ENCODE results near the gene NXPE3.
"Not testable (repeated sequence)": the region's sequence is repeated elsewhere in the genome, so short reads cannot be mapped to it uniquely, and the experiment has no call there.

Gene NXPE3

DNA sequence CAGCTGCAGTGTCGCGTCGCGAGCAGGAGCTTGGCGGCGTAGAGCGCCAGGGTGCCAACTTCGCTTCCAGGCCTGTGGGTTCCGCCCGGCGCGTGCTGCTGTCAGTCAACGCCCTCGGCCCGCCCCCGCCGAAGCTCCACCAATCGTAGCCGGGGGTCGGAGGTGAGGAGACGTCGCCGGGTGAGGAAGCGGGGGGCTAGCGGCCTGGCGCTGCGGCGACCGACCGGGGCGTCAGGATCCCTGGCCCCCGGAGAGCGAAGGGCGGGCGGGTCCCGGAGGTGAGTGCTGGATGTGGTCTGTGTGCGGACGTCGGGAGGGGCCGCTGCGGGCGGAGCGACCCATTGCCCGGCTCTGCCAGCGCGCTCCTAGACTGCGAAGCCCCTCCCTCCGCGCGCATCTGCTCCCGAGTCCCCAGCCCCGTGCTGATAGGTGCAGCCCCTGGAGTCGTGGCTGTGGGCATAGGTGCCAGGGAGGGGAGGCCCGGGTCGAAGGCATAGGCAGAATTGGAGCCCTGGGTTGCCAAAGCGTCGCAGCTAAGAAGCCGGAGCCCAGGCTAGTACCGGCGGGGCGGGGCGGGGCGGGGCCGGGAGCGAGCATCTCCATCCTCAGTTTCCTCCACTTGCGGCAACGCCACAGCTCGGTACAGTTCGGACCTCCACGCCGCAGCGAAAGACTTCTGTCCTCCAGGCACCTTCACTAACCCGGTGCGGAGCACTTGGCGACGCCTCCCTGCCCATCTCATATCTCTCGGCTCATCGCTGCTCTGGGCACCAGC is at the start of gene NXPE3:
Gene NXPE3 (plus strand): TSS at position 165 of the 775 bp plus-strand sequence. CDS start 6,386 bp downstream, outside the sequence.
- Mint-ChIP-seq H3K27me3 (no peaks in the 10 kb centered on the region), H3K36me3 (no peaks in the 10 kb centered on the region), H3K4me3 (peak within 1 kb of the TSS; percentile 97), H3K4me1 (ENCODE audit: low read depth) (peaks cover 58% of the 10 kb centered on the region), H3K9me3 (ENCODE audit: low read depth) (no peaks in the 10 kb centered on the region), H3K27ac (peak within 1 kb of the TSS; percentile 98)

DNA sequence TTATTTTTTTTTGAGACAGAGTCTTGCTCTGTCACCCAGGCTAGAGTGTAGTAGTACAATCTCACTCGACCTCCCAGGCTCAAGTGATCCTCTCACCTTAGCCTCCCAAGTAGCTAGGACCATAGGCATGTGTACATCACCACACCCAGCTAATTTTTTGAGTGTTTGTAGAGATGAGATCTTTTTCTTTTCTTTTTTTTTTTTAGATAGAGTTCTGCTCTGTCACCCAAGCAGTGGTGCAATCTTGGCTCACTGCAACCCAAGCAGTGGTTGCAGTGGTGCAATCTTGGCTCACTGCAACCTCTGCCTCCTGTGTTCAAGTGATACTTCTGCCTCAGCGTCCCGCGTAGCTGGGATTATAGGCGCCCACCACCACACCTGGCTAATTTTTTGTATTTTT is 49.4 kb upstream of the NXPE3 start:
- Mint-ChIP-seq H3K27me3 (no peaks in the 10 kb centered on the region), H3K4me1 (ENCODE audit: low read depth) (peaks cover 11% of the 10 kb centered on the region), H3K36me3 (peaks cover 16% of the 10 kb centered on the region), H3K27ac (no peak overlapping the region), H3K4me3 (no peak overlapping the region), H3K9me3 (ENCODE audit: low read depth) (no peaks in the 10 kb centered on the region)

DNA sequence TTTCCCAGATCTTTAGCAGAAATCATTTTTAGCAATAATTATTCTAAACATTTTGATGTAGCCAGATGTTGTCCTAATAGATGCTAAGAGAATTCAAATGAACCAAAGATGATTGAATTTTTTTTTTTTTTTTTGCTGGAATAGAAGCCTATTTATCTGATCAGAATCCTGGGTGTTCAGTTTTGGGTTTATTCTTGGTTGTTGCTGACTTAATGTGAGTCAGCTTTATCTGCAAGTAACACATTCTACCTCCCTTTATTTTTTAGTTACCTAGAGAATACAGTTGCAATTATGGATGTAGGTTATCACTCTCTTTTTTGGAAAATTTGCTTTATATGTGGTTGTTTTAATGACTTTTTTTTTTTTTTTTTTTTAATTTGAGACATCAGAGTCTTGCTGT is 48.2 kb upstream of the NXPE3 start:
- no peaks in the 10 kb centered on the region for H3K27me3 Mint-ChIP-seq
- H3K4me3 Mint-ChIP-seq = no peak overlapping the region
- H3K9me3 Mint-ChIP-seq (ENCODE audit: low read depth) = no peaks in the 10 kb centered on the region
- H3K27ac Mint-ChIP-seq = no peak overlapping the region
- peaks cover 21% of the 10 kb centered on the region for H3K36me3 Mint-ChIP-seq
- peaks cover 6% of the 10 kb centered on the region for H3K4me1 Mint-ChIP-seq (ENCODE audit: low read depth)

DNA sequence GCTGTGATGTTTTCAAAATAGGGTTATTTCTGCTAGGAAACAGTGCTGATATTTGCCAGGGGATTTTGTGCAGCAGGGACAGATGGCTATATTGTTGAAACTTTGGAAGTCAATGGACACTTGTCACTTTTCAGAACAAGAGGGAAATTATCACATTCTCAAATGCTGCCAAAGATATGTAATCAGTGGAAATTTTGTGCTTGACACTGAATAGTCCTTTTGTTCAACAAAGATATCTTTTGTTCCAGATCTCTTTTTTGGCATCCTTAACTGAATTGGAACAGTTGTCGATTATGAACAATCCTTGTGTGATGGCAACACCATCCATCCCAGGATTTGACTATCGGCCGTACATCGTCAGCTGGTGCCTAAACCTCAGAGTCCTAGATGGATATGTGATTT is 46.8 kb upstream of the NXPE3 start:
- Mint-ChIP-seq H3K27ac (no peak overlapping the region), H3K27me3 (no peaks in the 10 kb centered on the region), H3K4me1 (ENCODE audit: low read depth) (peaks cover 4% of the 10 kb centered on the region), H3K36me3 (peaks cover 28% of the 10 kb centered on the region), H3K4me3 (no peak overlapping the region), H3K9me3 (ENCODE audit: low read depth) (no peaks in the 10 kb centered on the region)

DNA sequence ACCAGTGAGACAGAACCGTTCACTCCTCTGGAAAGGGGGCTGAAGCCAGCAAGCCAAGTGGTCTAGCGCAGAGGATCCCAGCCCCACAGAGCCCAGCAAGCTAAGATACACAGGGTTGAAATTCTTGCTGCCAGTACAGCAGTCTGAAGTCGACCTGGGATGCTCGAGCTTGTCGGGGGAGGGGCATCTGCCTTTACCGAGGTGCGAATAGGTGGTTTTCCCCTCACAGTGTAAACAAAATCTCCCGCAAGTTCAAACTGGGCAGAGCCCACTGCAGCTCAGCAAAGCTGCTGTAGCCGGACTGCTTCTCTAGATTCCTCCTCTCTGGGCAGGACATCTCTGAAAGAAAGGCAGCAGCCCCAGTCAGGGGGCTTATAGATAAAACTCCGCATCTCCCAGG is 43.2 kb upstream of the NXPE3 start:
- Mint-ChIP-seq H3K4me1 (ENCODE audit: low read depth) (no peaks in the 10 kb centered on the region), H3K27ac (no peak overlapping the region), H3K9me3 (ENCODE audit: low read depth) (no peaks in the 10 kb centered on the region), H3K27me3 (no peaks in the 10 kb centered on the region), H3K4me3 (no peak overlapping the region), H3K36me3 (peaks cover 24% of the 10 kb centered on the region)

DNA sequence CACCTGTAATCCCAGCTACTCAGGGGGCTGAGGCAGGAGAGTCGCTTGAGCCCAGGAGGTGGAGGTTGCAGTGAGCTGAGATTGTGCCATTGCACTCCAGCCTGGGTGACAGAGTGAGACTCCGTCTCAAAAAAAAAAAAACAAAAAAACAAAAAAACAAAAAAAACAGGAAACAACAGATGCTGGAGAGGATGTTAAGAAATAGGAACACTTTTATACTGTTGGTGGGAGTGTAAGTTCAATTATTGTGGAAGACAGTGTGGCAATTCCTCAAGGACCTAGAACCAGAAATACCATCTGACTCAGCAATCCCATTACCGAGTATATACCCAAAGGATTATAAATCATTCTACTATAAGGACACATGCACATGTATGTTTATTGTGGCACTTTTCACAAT is 37.1 kb upstream of the NXPE3 start:
- H3K4me3 Mint-ChIP-seq; H3K4me1 Mint-ChIP-seq (ENCODE audit: low read depth); H3K27me3 Mint-ChIP-seq; H3K9me3 Mint-ChIP-seq (ENCODE audit: low read depth); H3K27ac Mint-ChIP-seq: not testable (repeated sequence)
- peaks cover 15% of the 10 kb centered on the region for H3K36me3 Mint-ChIP-seq

DNA sequence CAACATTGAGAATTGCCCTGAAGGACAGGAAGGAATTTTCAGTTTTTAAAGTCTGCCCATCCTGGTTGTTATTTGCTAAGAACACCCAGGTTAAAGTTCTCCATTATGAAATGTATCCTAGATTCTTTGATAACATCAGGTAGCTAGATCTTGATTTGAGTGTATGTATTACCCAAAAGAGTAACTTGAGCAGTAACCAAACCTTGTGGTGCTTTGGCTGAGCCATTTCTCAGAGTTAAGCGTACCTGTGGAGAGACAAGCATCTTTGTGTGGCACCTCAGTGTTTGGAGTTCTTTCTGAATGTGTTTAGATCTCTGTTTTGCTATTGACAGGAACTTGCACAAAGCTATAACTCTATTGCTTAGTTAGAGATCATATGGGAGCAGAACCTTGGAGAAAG is 34.2 kb upstream of the NXPE3 start:
- Mint-ChIP-seq H3K27ac (peak overlapping the region; percentile 17), H3K36me3 (peaks cover 12% of the 10 kb centered on the region), H3K9me3 (ENCODE audit: low read depth) (no peaks in the 10 kb centered on the region), H3K4me3 (no peak overlapping the region), H3K4me1 (ENCODE audit: low read depth) (no peaks in the 10 kb centered on the region), H3K27me3 (no peaks in the 10 kb centered on the region)

DNA sequence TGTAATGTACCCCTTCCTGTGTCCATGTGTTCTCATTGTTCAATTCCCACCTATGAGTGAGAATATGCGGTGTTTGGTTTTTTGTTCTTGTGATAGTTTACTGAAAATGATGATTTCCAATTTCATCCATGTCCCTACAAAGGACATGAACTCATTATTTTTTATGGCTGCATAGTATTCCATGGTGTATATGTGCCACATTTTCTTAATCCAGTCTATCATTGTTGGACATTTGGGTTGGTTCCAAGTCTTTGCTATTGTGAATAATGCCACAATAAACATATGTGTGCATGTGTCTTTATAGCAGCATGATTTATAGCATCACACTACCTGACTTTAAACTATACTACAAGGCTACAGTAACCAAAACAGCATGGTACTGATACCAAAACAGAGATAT is 33.1 kb upstream of the NXPE3 start:
- not testable (repeated sequence) for H3K27ac Mint-ChIP-seq; H3K4me1 Mint-ChIP-seq (ENCODE audit: low read depth); H3K4me3 Mint-ChIP-seq; H3K27me3 Mint-ChIP-seq; H3K9me3 Mint-ChIP-seq (ENCODE audit: low read depth)
- H3K36me3 Mint-ChIP-seq = peaks cover 14% of the 10 kb centered on the region

DNA sequence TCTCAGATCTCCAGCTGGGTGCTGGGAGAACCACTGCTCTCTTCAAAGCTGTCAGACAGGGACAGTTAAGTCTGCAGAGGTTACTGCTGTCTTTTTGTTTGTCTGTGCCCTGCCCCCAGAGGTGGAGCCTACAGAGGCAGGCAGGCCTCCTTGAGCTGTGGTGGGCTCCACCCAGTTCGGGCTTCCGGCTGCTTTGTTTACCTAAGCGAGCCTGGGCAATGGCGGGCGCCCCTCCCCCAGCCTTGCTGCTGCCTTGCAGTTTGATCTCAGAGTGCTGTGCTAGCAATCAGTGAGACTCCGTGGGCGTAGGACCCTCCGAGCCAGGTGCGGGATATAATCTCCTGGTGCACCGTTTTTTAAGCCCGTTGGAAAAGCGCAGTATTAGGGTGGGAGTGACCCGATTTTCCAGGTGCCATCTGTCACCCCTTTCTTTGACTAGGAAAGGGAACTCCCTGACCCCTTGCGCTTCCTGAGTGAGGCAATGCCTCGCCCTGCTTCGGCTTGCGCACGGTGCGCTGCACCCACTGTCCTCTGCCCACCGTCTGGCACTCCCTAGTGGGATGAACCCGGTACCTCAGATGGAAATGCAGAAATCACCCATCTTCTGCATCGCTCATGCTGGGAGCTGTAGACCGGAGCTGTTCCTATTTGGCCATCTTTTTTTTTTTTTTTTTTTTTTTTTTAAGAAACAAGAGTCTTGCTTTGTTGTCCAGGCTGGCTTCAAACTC is 25.5 kb upstream of the NXPE3 start:
- H3K27me3 Mint-ChIP-seq; H3K27ac Mint-ChIP-seq; H3K9me3 Mint-ChIP-seq (ENCODE audit: low read depth); H3K4me1 Mint-ChIP-seq (ENCODE audit: low read depth); H3K4me3 Mint-ChIP-seq: not testable (repeated sequence)
- H3K36me3 Mint-ChIP-seq = peaks cover 35% of the 10 kb centered on the region

DNA sequence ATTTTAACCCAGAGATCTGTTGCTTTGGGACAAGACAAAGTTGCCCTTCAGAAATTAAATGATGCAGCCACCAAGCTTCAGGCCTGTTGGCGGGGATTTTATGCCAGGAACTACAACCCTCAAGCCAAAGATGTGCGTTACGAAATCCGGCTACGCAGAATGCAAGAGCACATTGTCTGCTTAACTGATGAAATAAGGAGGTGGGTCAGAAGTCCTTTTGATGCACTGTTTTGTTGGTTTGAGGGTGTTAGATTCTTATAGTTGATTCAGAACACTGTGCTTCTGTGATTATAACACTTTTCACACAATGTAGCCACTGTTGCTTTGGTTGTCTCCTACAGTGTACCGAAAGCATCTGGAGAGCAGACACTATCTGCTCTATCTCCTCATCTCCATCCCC is 20.8 kb upstream of the NXPE3 start:
- Mint-ChIP-seq H3K9me3 (ENCODE audit: low read depth) (no peaks in the 10 kb centered on the region), H3K27ac (no peak overlapping the region), H3K4me3 (no peak overlapping the region), H3K4me1 (ENCODE audit: low read depth) (peaks cover 15% of the 10 kb centered on the region), H3K36me3 (peaks cover 49% of the 10 kb centered on the region), H3K27me3 (no peaks in the 10 kb centered on the region)

DNA sequence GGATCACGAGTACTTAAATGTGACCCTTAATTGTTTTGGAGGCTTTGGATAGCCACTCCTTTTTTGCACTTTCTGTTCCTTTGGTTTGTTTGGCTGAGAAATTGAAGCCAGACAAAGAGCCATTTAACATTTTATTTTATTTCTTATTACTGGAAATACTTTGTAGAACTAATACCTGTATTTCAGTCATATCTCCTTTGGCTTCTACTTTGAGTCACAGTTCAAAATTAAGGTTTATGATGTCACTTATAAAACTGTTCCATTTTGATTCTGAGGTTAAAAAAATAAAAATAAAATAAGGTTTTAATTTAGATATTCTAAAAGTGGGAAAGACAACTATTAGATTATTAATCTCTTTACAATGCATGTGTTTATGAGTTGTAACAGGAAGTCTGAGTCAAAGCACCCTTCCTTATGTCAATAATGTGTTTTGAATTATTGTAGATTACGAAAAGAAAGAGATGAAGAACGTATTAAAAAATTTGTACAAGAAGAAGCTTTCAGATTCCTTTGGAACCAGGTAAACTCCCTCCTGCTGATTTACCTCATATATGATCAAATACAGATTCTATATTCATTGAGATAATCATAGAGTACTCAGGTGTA is 16.9 kb upstream of the NXPE3 start:
- Mint-ChIP-seq H3K27me3 (no peaks in the 10 kb centered on the region), H3K9me3 (ENCODE audit: low read depth) (no peaks in the 10 kb centered on the region), H3K4me3 (no peak overlapping the region), H3K27ac (no peak overlapping the region), H3K36me3 (peaks cover 40% of the 10 kb centered on the region), H3K4me1 (ENCODE audit: low read depth) (peaks cover 15% of the 10 kb centered on the region)

DNA sequence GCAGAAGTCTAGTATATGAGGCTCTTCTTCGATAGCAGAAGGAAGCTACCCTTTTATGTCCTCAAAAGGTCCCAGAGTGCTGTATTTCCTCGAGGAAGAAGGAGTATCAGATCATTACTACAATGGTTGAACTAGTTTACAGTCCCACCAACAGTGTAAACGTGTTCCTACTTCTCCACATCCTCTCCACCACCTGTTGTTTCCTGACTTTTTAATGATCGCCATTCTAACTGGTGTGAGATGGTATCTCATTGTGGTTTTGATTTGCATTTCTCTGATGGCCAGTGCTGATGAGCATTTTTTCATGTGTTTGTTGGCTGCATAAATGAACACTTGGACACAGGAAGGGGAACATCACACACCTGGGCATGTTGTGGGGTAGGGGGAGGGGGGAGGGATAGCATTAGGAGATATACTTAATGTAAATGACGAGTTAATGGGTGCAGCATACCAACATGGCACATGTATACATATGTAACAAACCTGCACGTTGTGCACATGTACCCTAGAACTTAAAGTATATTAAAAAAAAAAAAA is 1.2 kb upstream of the NXPE3 start:
- not testable (repeated sequence) for H3K27me3 Mint-ChIP-seq; H3K36me3 Mint-ChIP-seq; H3K9me3 Mint-ChIP-seq (ENCODE audit: low read depth)
- H3K4me1 Mint-ChIP-seq (ENCODE audit: low read depth) = peaks cover 48% of the 10 kb centered on the region
- peak overlapping the region; percentile 97 for H3K4me3 Mint-ChIP-seq
- H3K27ac Mint-ChIP-seq = peak overlapping the region; percentile 98

DNA sequence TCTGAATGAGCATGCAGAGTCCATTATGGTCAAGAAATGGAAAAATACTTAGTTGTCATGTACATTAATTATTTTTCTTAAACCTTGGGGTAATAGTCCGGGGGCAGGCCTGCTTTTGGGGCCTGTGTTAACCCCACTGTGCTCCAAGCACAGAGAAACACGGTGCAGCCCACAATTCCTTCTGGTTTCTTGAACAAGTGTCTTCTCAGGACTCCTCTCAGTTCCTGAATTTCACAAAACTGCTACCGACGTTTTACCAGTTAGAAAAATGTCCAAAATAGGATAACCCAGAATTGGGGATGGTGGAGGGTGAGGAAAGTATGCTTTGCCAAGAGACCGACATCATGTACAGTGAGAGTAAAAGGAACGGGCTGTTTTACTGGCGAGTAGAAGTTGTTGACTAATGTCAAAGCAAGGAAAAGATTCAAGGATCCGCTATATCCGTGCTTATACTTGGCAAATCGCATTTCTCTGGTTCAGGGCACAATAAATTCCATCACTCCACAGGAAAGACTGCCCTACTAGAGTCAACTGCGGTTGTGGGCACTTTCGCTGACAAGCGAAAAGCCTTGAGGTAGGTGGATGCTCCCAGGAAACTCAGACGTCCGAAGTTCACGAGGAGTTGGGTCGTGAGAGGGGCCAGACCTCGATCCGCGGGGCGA is 495 bp upstream of the NXPE3 start:
- H3K4me1 Mint-ChIP-seq (ENCODE audit: low read depth) = peaks cover 51% of the 10 kb centered on the region
- H3K9me3 Mint-ChIP-seq (ENCODE audit: low read depth) = no peaks in the 10 kb centered on the region
- peak overlapping the region; percentile 98 for H3K27ac Mint-ChIP-seq
- peak overlapping the region; percentile 97 for H3K4me3 Mint-ChIP-seq
- H3K36me3 Mint-ChIP-seq = no peaks in the 10 kb centered on the region
- H3K27me3 Mint-ChIP-seq = no peaks in the 10 kb centered on the region

DNA sequence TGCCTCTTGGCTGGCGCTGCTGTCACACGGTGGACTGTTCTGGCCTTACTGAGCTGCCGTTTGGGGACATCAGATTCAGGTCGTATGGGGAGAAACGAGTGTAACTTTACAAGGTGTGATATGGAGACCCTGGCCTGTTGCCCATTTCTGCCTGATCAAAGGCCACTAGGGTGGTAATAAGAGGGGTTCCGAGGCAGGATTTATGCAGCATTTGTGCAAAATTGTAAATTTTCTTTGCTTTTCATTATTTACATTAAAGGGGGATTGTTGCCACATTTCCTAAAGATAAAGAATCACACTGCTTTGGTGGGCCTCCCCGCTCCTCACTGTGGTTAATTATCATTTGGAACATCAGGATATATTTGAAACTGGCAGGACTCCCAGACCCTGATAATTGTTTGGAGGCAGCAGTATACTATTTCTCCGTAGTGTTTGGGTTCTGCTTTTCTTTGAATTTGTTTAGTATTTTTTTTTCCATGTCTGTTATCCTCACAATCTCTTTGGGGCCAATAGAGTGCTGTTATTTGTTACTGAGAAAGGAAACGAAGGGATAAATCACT is 891 bp downstream of the NXPE3 start:
- Mint-ChIP-seq H3K4me3 (peak overlapping the region; percentile 97), H3K27ac (peak overlapping the region; percentile 98), H3K36me3 (no peaks in the 10 kb centered on the region), H3K4me1 (ENCODE audit: low read depth) (peaks cover 64% of the 10 kb centered on the region), H3K27me3 (no peaks in the 10 kb centered on the region), H3K9me3 (ENCODE audit: low read depth) (no peaks in the 10 kb centered on the region)
